ENCODE measurements around the gene DCLK1. TPM values are rescaled to one million over a fixed set of nuclear protein-coding genes. Genes with fewer than 3 reads are reported as not detected.

The DCLK1 gene
- total RNA-seq, 4 donors from 2014 or later, result 10.0 to 41.1 (median 19.5) TPM

DNA sequence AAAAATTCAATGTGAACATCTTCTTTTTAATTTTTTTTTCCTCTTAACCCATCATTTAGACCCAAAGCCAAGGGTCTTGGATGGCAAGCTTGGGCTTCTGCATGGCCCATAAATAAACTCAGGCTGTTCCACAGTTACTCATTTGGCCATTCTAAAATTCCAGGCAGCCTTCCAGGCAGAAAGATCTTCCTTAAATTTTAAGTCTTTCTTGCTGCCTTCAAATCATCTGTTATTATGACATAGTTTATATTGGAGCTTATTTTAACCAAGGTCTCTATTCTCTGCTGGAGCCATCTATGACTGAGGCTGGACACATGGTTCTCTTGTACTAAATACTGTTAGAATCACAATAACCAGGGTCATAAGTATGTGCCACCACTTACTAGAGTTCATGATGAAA lies 337.4 kb downstream of the DCLK1 start:
- DNase-seq (ENCODE audit: low spot score in 2 of 2), result peak in 1 of 2 donors; percentile 32
- no peak overlapping the region for H3K4me3 ChIP-seq (ENCODE audit: low read depth, poor library complexity, severe bottlenecking)
- intact Hi-C loops (cut with DNase I; ENCODE audit: low total_unique reads), result no loop called here
- TF ChIP-seq POLR2A (IDR thresholded peaks at IDR 0.05), result no peak
- TF ChIP-seq, protein P1, sequence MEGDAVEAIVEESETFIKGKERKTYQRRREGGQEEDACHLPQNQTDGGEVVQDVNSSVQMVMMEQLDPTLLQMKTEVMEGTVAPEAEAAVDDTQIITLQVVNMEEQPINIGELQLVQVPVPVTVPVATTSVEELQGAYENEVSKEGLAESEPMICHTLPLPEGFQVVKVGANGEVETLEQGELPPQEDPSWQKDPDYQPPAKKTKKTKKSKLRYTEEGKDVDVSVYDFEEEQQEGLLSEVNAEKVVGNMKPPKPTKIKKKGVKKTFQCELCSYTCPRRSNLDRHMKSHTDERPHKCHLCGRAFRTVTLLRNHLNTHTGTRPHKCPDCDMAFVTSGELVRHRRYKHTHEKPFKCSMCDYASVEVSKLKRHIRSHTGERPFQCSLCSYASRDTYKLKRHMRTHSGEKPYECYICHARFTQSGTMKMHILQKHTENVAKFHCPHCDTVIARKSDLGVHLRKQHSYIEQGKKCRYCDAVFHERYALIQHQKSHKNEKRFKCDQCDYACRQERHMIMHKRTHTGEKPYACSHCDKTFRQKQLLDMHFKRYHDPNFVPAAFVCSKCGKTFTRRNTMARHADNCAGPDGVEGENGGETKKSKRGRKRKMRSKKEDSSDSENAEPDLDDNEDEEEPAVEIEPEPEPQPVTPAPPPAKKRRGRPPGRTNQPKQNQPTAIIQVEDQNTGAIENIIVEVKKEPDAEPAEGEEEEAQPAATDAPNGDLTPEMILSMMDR (IDR thresholded peaks at IDR 0.05), result no peak

DNA sequence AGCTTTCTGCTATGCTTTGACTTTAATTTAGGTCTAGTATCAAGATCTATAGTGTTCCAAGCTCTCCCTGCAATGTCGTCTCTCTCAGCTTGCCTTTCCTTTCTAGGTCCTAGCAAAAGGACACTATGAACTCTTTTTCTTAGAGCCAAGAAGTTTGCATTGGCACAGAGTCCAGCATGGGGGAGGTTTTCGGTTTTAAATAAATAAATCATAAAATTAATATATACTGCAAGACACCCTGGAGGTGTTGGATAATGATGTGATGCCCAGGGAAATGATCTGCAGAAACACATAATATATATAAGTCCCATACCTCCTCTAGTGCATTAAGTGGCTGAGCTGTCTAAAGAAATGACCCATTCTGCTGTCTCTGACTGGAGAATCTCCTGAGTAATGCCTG lies 338.3 kb downstream of the DCLK1 start:
- 73 to 79% methylated on average over 2 of the region's 2 CpGs for WGBS, 2 donors
- no peak for DNase-seq (ENCODE audit: low spot score in 2 of 2)
- H3K4me3 ChIP-seq (ENCODE audit: low read depth, poor library complexity, severe bottlenecking), result no peak overlapping the region
- TF ChIP-seq, protein P1 (IDR thresholded peaks at IDR 0.05), result no peak
- no peak for TF ChIP-seq POLR2A (IDR thresholded peaks at IDR 0.05)
- intact Hi-C loops (cut with DNase I; ENCODE audit: low total_unique reads), result no loop called here

DNA sequence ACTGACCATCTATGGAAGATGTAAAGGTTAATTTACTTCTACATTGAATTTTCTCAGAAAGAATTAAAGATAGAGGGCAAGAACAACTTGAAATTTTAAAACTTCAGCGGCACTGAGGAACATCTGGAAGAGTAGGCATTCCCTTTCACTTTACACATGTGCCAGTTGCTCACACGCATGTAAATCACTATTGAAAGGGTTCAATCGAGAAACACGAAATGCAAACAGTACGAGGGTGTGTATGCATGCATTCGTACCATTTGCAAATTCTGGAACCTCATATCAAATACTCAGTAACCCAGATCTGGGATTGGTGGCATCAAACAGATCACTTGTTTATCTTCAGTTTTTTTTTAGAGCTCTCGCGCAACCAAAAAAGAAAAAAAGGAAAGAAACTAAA lies 339.2 kb downstream of the DCLK1 start:
- DNase-seq (ENCODE audit: low spot score in 2 of 2), result no peak
- intact Hi-C loops (cut with DNase I; ENCODE audit: low total_unique reads), result no loop called here
- H3K4me3 ChIP-seq (ENCODE audit: low read depth, poor library complexity, severe bottlenecking), result no peak overlapping the region
- TF ChIP-seq POLR2A (IDR thresholded peaks at IDR 0.05), result no peak
- TF ChIP-seq, protein P1 (IDR thresholded peaks at IDR 0.05), result no peak
- WGBS, 2 donors, result 84 to 88% methylated on average over 8 of the region's 8 CpGs

DNA sequence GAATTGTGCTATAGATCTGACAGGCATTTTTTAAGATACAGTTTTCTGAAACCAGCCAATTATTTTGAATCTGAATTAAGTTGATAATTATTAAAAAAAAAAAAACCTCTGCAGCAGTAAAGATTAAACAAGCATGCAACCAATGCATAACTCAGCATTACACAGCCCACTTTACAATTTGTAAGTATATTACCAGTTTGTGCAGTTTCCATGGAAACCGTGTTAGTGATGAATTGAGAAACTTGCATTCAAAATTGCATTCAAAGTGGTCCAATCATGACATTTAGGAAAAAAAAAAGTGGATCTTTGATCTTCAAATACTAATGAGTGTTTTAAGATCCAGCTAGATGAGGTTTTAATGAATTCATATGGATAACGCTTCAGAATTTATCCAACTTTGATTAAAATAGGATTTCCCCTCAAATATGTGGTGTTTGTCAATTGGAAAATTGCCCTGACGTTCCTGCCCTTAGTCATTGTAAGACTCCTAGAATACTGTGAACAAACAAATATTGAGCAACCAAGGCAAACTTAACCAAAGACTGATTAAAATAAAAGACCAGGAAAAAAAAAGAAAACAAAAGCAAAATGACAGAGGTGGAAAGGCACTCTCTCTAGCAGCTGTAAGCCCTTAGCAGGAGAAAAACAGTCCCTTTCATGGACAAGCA lies 339.9 kb downstream of the DCLK1 start:
- no peak overlapping the region for H3K4me3 ChIP-seq (ENCODE audit: low read depth, poor library complexity, severe bottlenecking)
- DNase-seq (ENCODE audit: low spot score in 2 of 2), result peak in 1 of 2 donors; percentile 23
- intact Hi-C loops (cut with DNase I; ENCODE audit: low total_unique reads), result no loop called here
- 61 to 65% methylated on average over 3 of the region's 3 CpGs for WGBS, 2 donors
- TF ChIP-seq, protein P1 (IDR thresholded peaks at IDR 0.05), result no peak
- no peak for TF ChIP-seq POLR2A (IDR thresholded peaks at IDR 0.05)

DNA sequence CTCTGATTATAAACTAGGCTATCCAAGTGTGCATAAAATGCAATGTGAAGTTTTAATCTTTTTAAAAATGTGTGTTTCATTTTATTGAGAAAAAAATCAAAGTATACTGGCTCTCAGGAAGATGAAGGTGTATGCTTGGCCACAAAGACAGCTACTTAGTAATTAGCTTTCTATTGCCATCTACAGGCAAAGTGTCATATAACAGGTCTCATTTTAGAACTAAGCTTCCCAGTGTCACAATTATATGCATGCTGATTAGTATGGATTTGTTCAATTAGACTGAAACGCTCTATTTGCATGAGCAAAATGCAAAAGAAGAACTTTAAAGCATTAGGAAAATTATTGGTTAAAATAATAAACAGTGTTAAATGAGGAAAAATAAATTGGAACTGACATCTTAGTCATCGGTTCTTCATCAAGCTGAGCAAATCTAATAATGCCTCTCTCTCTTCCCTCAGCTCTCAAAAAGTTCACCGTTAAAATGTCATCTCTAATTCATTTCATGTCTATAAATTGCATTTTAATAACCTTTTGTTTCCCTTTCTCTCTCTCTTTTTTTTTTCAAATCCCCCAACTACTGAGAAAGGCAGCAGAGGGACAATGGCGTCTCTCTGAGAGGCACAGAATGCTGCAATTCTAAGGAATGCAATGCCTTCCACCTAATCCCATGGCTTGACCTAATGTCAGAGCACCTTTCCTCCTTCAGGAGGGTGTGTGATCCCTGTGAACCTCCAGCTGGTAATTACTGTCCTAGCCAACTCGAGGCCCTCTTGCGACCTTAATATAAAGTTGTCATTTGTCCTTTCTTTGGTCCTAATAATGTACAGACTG lies 341.6 kb downstream of the DCLK1 start:
- no peak for DNase-seq (ENCODE audit: low spot score in 2 of 2)
- intact Hi-C loops (cut with DNase I; ENCODE audit: low total_unique reads), result no loop called here
- WGBS, 2 donors, result 74% methylated on average over 6 of the region's 6 CpGs
- no peak overlapping the region for H3K4me3 ChIP-seq (ENCODE audit: low read depth, poor library complexity, severe bottlenecking)
- TF ChIP-seq, protein P1 (IDR thresholded peaks at IDR 0.05), result no peak
- TF ChIP-seq POLR2A (IDR thresholded peaks at IDR 0.05), result no peak

Measured in lower leg skin (tissue), 4 donors.